HCT116 (cell line): ENCODE results near the gene COMMD6. TPM values are rescaled to one million over a fixed set of nuclear protein-coding genes. Genes with fewer than 3 reads are reported as not detected.

ENCODE experiments used
- ATAC-seq: fragments of 200-7000 bp; cut with Tn5 transposase; 2 replicates; pipeline ENCODE4 v1.9.1; 2020; ENCODE audit warnings: mild to moderate bottlenecking, moderate library complexity
- BruUV-seq: library from RNA; stranded (reverse); fragments of 400-500 nt; replicated peaks from 2 replicates; lab custom pipeline; 2021; lab: Mats Ljungman, UMichigan
- CTCF ChIA-PET: fragments of 300-600 bp; sonication (Branson Sonifier 250); formaldehyde crosslinking; loops from one replicate; lab custom pipeline; 2021; ENCODE audit warnings: antibody characterized with exemption; lab: Charles Lee
- POLR2A ChIA-PET: fragments of 300-600, 350-600 bp; sonication (Branson Sonifier 250); formaldehyde crosslinking; loops from one replicate; lab custom pipeline; 2021; ENCODE audit warnings: antibody characterized with exemption; lab: Charles Lee
- RAD21 ChIA-PET, 2 experiments: fragments of 300-600 bp; sonication (Branson Sonifier 250); formaldehyde crosslinking; loops; one replicate each; lab custom pipeline; 2023; ENCODE audit warnings: low total read pairs in 2 of 2; ENCODE audit not compliant: uncharacterized antibody in 2 of 2, unreplicated experiment in 2 of 2, low non-redundant PET in 1 of 2; lab: Charles Lee
- DNase-seq: peaks from one replicate; pipeline ENCODE4 v3.0.0-alpha.2; 2010; ENCODE audit warnings: low read depth, low spot score
- H2AFZ ChIP-seq: fragments of 200-600 bp; shearing (Covaris generic), sonication (generic); 2 replicates; pipeline ENCODE4 v1.6.1; 2017; ENCODE audit warnings: low read depth, mixed run types, mixed read lengths, antibody characterized with exemption, low read length; ENCODE audit not compliant: poor library complexity, severe bottlenecking
- H3K27ac ChIP-seq: 2 replicates; pipeline ENCODE4 v1.5.1; 2012; ENCODE audit warnings: low read depth, low read length
- H3K27me3 ChIP-seq: fragments of 200-600 bp; sonication (generic); 2 replicates; pipeline ENCODE4 v1.6.1; 2016; ENCODE audit warnings: mixed run types, low read length, mixed read lengths; ENCODE audit not compliant: insufficient read depth
- H3K36me3 ChIP-seq, 2 experiments: fragments of 200-500 bp in 1 of 2; fragments of 200-600 bp in 1 of 2; sonication (Bioruptor generic) in 1 of 2; sonication (generic) in 1 of 2; 2 replicates each; pipeline versions ENCODE4 v1.5.1 to v1.6.1; 2014 to 2016; ENCODE audit warnings: low read length in 2 of 2, inconsistent platforms in 1 of 2, mixed read lengths in 1 of 2, mixed run types in 1 of 2; ENCODE audit not compliant: insufficient read depth in 2 of 2, control insufficient read depth in 1 of 2
- H3K4me1 ChIP-seq, 2 experiments: fragments of 200-600 bp in 1 of 2; sonication (generic) in 1 of 2; 2 replicates each; pipeline versions ENCODE4 v1.5.1 to v1.6.1; 2012 to 2017; ENCODE audit warnings: low read length in 2 of 2, inconsistent platforms in 1 of 2, mild to moderate bottlenecking in 1 of 2, mixed read lengths in 1 of 2, mixed run types in 1 of 2, moderate library complexity in 1 of 2; ENCODE audit not compliant: insufficient read depth in 2 of 2, control insufficient read depth in 1 of 2
- H3K4me2 ChIP-seq: fragments of 200-600 bp; sonication (generic); 2 replicates; pipeline ENCODE4 v1.6.1; 2017; ENCODE audit warnings: mixed run types, low read length, mixed read lengths
- H3K4me3 ChIP-seq, 2 experiments: fragments of 200-600 bp in 1 of 2; sonication (generic) in 1 of 2; replicated peaks in 1 of 2; 2 replicates each; pipeline ENCODE4 v1.5.1; 2011 to 2016; ENCODE audit warnings: low read length in 2 of 2, control low read depth in 1 of 2, low read depth in 1 of 2, mild to moderate bottlenecking in 1 of 2, mixed read lengths in 1 of 2, mixed run types in 1 of 2
- H3K79me2 ChIP-seq: fragments of 200-600 bp; sonication (generic); 2 replicates; pipeline ENCODE4 v1.6.1; 2017; ENCODE audit warnings: mild to moderate bottlenecking, mixed run types, low read length, moderate library complexity, mixed read lengths; ENCODE audit not compliant: insufficient read depth
- H3K9ac ChIP-seq: fragments of 200-600 bp; sonication (generic); 2 replicates; pipeline ENCODE4 v1.6.1; 2016; ENCODE audit warnings: low read length, mixed read lengths
- H3K9me2 ChIP-seq: fragments of 200-600 bp; sonication (generic), shearing (Covaris generic); 2 replicates; pipeline ENCODE4 v1.6.1; 2017; ENCODE audit warnings: mixed run types, mild to moderate bottlenecking, moderate library complexity; ENCODE audit not compliant: insufficient read depth
- H3K9me3 ChIP-seq, 2 experiments: fragments of 200-500 bp in 1 of 2; fragments of 200-600 bp in 1 of 2; sonication (Bioruptor generic) in 1 of 2; sonication (generic) in 1 of 2; 2 replicates each; pipeline ENCODE4 v1.6.1; 2014 to 2017; ENCODE audit warnings: low read length in 2 of 2, mixed read lengths in 2 of 2, inconsistent platforms in 1 of 2, low read depth in 1 of 2, mild to moderate bottlenecking in 1 of 2, mixed run types in 1 of 2, moderate library complexity in 1 of 2; ENCODE audit not compliant: control insufficient read depth in 1 of 2, insufficient read depth in 1 of 2
- H4K20me1 ChIP-seq: fragments of 200-600 bp; sonication (generic), shearing (Covaris generic); 2 replicates; pipeline ENCODE4 v1.6.1; 2017; ENCODE audit warnings: mixed run types, mild to moderate bottlenecking, moderate library complexity; ENCODE audit not compliant: insufficient read depth
- ATF3 ChIP-seq: IDR thresholded peaks from 2 replicates; pipeline ENCODE4 v1.6.1; 2012
- CBX3 ChIP-seq: IDR thresholded peaks from 2 replicates; pipeline ENCODE4 v1.6.1; 2012; ENCODE audit warnings: low read depth
- CTCF ChIP-seq, 3 experiments: fragments of 200-600 bp in 1 of 3; sonication (generic) in 1 of 3; IDR thresholded peaks in 2 of 3; conservative IDR thresholded peaks in 1 of 3; 2 replicates each; pipeline ENCODE4 v1.5.1; 2012 to 2017; ENCODE audit warnings: low read depth in 2 of 3, low read length in 2 of 3, antibody characterized with exemption in 1 of 3, borderline replicate concordance in 1 of 3, control low read depth in 1 of 3, mild to moderate bottlenecking in 1 of 3, mixed read lengths in 1 of 3, mixed run types in 1 of 3, moderate library complexity in 1 of 3; ENCODE audit not compliant: insufficient read depth in 1 of 3
- EGR1 ChIP-seq: IDR thresholded peaks from 2 replicates; pipeline ENCODE4 v1.6.1; 2012; ENCODE audit warnings: low read depth
- ELF1 ChIP-seq: IDR thresholded peaks from 2 replicates; pipeline ENCODE4 v1.6.1; 2012; ENCODE audit warnings: low read depth, borderline replicate concordance
- EZH2 ChIP-seq: fragments of 200-600 bp; sonication (generic); IDR thresholded peaks from 2 replicates; pipeline ENCODE4 v1.6.1; 2017; ENCODE audit warnings: antibody characterized with exemption, mixed run types
- EZH2phosphoT487 ChIP-seq: fragments of 200-600 bp; IDR thresholded peaks from 2 replicates; pipeline ENCODE4 v1.6.1; 2018; ENCODE audit warnings: antibody characterized with exemption, borderline replicate concordance
- JUND ChIP-seq: IDR thresholded peaks from 2 replicates; pipeline ENCODE4 v1.6.1; 2012
- POLR2AphosphoS5 ChIP-seq: IDR thresholded peaks from 2 replicates; pipeline ENCODE4 v1.6.1; 2011; ENCODE audit warnings: mild to moderate bottlenecking, low read depth, low read length, moderate library complexity
- RAD21 ChIP-seq: IDR thresholded peaks from 2 replicates; pipeline ENCODE4 v1.6.1; 2012; ENCODE audit warnings: low read depth, mild to moderate bottlenecking
- SIN3A ChIP-seq: IDR thresholded peaks from 2 replicates; pipeline ENCODE4 v1.6.1; 2012; ENCODE audit warnings: low read depth
- SP1 ChIP-seq: IDR thresholded peaks from 2 replicates; pipeline ENCODE4 v1.6.1; 2012; ENCODE audit warnings: low read depth
- TCF7L2 ChIP-seq: IDR thresholded peaks from 2 replicates; pipeline ENCODE4 v1.7.0; 2011; ENCODE audit warnings: borderline replicate concordance, inconsistent platforms; ENCODE audit not compliant: insufficient read depth, insufficient read length; ENCODE audit errors: extremely low read depth
- YY1 ChIP-seq: IDR thresholded peaks from 2 replicates; pipeline ENCODE4 v1.6.1; 2011; ENCODE audit warnings: low read length, low read depth, moderate library complexity, mild to moderate bottlenecking; ENCODE audit not compliant: insufficient replicate concordance; ENCODE audit errors: extremely low read depth
- ZBTB33 ChIP-seq: IDR thresholded peaks from 2 replicates; pipeline ENCODE4 v1.6.1; 2011; ENCODE audit warnings: mild to moderate bottlenecking, low read length, moderate library complexity; ENCODE audit not compliant: insufficient replicate concordance; ENCODE audit errors: extremely low read depth
- intact Hi-C: fragments of 100-400 bp; cut with micrococcal nuclease; formaldehyde crosslinking; loops from 2 replicates; pipeline ENCODE4 v1.10.0; 2022
- total RNA-seq: library from RNA; stranded (reverse); gene quantifications from one replicate; pipeline ENCODE4 v1.2.1, GENCODE V29; 2021; ENCODE audit not compliant: unreplicated experiment

The COMMD6 gene
- total RNA-seq, 1 experiment from 2014 or later, result 108 TPM

- ChIA-PET POLR2A (no interaction called here), RAD21 (no interaction called here), CTCF (no interaction called here)
- Histone ChIP-seq H4K20me1 (no peaks in the 10 kb centered on the region), H3K4me1 (no peaks in the 10 kb centered on the region), H3K27me3 (no peaks in the 10 kb centered on the region), H3K79me2 (peaks cover 9% of the 10 kb centered on the region), H3K9me2 (no peaks in the 10 kb centered on the region), H3K4me2 (no peak overlapping the region), H3K27ac (no peak overlapping the region)
- no TSS peak for BruUV-seq
- intact Hi-C loops, result no loop called here
- ATAC-seq, result no peak
- TF ChIP-seq EZH2phosphoT487 (no peak), EGR1 (no peak), POLR2AphosphoS5 (no peak), ATF3 (no peak), SP1 (no peak), YY1 (no peak), CTCF (IDR thresholded peaks at IDR 0.05 in 2 of 3, conservative IDR thresholded peaks at IDR 0.05 in 1 of 3; ENCODE audit: borderline replicate concordance in 1 of 3, insufficient read depth in 1 of 3, low read depth in 2 of 3, low read length in 2 of 3) (no peak), ELF1 (no peak), EZH2 (no peak), ZBTB33 (no peak), CBX3 (no peak), SIN3A (no peak), TCF7L2 (no peak), JUND (no peak), RAD21 (no peak)
- TF ChIP-seq, all 23 proteins: peak for 0
- no peak overlapping the region for H3K4me3 ChIP-seq
- no peak overlapping the region for H3K9ac ChIP-seq
- no peak for DNase-seq
- H2AFZ ChIP-seq, result no peak overlapping the region
- H3K36me3 ChIP-seq, result 0 out of 4 replicates have a peak, but pooled peaks cover 0 to 3% of the 10 kb centered on the region in 2 experiments
- no peaks in the 10 kb centered on the region for H3K9me3 ChIP-seq
Observed at GRCh38 chr13:75558145-75558840, 20.7 kb upstream of the COMMD6 start.
